ENCODE data around the gene CLSTN2. TPM values are rescaled to one million over a fixed set of nuclear protein-coding genes. Genes with fewer than 3 reads are reported as not detected.

CLSTN2 gene
- total and polyA plus RNA-seq, 2 of the 13 experiments (the other 11 are each of a cell fraction or from before 2014, with no cell fraction given) = not detected

- TF ChIP-seq ZNF609 (CRISPR knock-in tag; IDR thresholded peaks at IDR 0.05; ENCODE audit: borderline replicate concordance) = no peak
- TF ChIP-seq NCOA5 (CRISPR knock-in tag; IDR thresholded peaks at IDR 0.05) = no peak
- no peak for TF ChIP-seq MLLT10 (CRISPR knock-in tag; IDR thresholded peaks at IDR 0.05)
- TF ChIP-seq ZFP62 (CRISPR knock-in tag; IDR thresholded peaks at IDR 0.05) = no peak
- TF ChIP-seq HNRNPL (IDR thresholded peaks at IDR 0.05; ENCODE audit: low read depth, low read length) = no peak
Measured at GRCh38 chr3:140067487-140067886, 132.5 kb downstream of the CLSTN2 start (continued).

GRCh38 chr3:140068494-140069017 lies 133.6 kb downstream of the CLSTN2 start:
- BruUV-seq (replicated peaks) = no TSS peak
- CTCF ChIA-PET (ENCODE audit: low intra/inter-chr PET ratio, low total read pairs) = no interaction called here
- no peak for TF ChIP-seq RBM22 (optimal IDR thresholded peaks at IDR 0.05; ENCODE audit: low read length)
- no peak for TF ChIP-seq HDAC1 (CRISPR knock-in tag; IDR thresholded peaks at IDR 0.05)
- no peak for TF ChIP-seq ASH2L (IDR thresholded peaks at IDR 0.05; ENCODE audit: insufficient read length, low read depth, low read length)
- TF ChIP-seq PRDM15 (CRISPR knock-in tag; IDR thresholded peaks at IDR 0.05) = no peak
- no peak for TF ChIP-seq TRAFD1 (CRISPR knock-in tag; IDR thresholded peaks at IDR 0.05; ENCODE audit: borderline replicate concordance)
- no peak for TF ChIP-seq POLR2AphosphoS5 (IDR thresholded peaks at IDR 0.05; ENCODE audit: low read depth, low read length)
- TF ChIP-seq SMARCE1 (IDR thresholded peaks at IDR 0.05; ENCODE audit: borderline replicate concordance) = no peak
- no peak for TF ChIP-seq NFIC (IDR thresholded peaks at IDR 0.05; ENCODE audit: low read length)
- TF ChIP-seq ZNF30 (CRISPR knock-in tag; IDR thresholded peaks at IDR 0.05) = no peak
- no peak for TF ChIP-seq KDM2A (CRISPR knock-in tag; IDR thresholded peaks at IDR 0.05; ENCODE audit: borderline replicate concordance, low read depth)

More at GRCh38 chr3:140068494-140069017, 133.6 kb downstream of the CLSTN2 start:
- no peak overlapping the region for H2AFZ ChIP-seq (ENCODE audit: low read length)
- no peak overlapping the region for H3K4me2 ChIP-seq (ENCODE audit: low read depth, low read length)
- H3K79me2 ChIP-seq (ENCODE audit: insufficient read depth, low read length) = no peaks in the 10 kb centered on the region
- H4K20me1 ChIP-seq (ENCODE audit: insufficient read depth, low read length) = no peaks in the 10 kb centered on the region
- DNase-seq (ENCODE audit: low spot score) (no peak), FAIRE-seq (no peak), ATAC-seq (no peak)
- intact Hi-C loops (cut with micrococcal nuclease; ENCODE audit: unreplicated experiment) (no loop called here), in situ Hi-C loops (cut with HindIII; ENCODE audit: extremely low pct_ligation_motif_present, low pct_unique_long_range_greater_than_20kb) (no loop called here)
- no peak overlapping the region for H3K9ac ChIP-seq (ENCODE audit: insufficient read depth, low read depth, low read length)
- no peak overlapping the region for H3K27ac ChIP-seq (ENCODE audit: extremely low read length, insufficient read depth, low read length)
- no peaks in the 10 kb centered on the region for H3K9me3 ChIP-seq (ENCODE audit: low read length)
- H3K4me1 ChIP-seq (ENCODE audit: insufficient read depth, low read length) = no peaks in the 10 kb centered on the region
- H3K36me3 ChIP-seq (replicated peaks in 1 of 2; ENCODE audit: control insufficient read depth in 1 of 2, insufficient read depth in 2 of 2, low read length in 2 of 2) = no peaks in the 10 kb centered on the region
- no peak overlapping the region for H3K4me3 ChIP-seq (replicated peaks in 1 of 3; ENCODE audit: insufficient read depth in 1 of 3, low read depth in 2 of 3, low read length in 3 of 3)
- H3K27me3 ChIP-seq (ENCODE audit: control insufficient read depth in 1 of 2, insufficient read depth in 2 of 2, low read length in 2 of 2) = no peaks in the 10 kb centered on the region; a peak in 1 of 5 replicates
- POLR2A ChIA-PET = no interaction called here
